T-helper 9 cell (primary cell): ENCODE data around the gene SYNE3.

Experiments
- DNase-seq: peaks from one replicate; pipeline ENCODE4 v3.0.0-alpha.2; 2020

Gene SYNE3

GRCh38 chr14:95504135-95505029 lies 12.1 kb downstream of the SYNE3 start:
- no peak for DNase-seq

DNA sequence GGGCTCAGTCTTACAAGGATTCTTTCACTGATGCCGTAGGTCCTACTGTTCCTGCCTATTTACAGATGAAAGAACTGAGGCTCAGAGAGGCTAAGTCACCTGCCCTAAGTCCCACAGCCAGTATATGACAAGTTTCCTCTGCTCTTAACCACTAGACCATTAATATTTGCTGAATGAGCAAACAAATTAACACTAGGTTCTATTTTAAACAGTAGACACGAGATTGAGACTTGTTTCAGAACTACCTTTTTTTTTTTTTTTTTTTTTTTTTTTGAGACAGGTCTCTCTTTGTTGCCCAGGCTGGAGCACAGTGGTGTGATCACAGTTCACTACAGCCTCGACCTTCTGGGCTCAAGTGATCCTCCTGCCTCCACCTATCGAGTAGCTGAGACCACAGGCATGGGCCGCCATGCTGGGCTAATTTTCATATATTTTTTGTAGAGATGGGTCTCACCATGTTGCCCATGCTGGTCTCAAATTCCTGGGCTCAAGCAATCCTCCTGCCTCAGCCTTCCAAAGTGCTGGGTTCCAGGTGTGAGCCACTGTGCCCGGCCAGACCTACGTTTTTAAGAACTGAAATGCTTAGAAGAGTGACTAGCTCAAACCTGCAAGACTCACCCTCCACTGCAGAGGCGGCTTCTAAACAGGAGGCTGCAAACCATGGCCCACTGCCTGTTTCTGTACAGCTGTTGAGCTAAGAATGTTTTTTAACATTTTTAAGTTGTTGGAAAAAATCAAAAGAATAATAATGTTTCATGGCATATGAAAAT lies 12.9 kb downstream of the SYNE3 start:
- no peak for DNase-seq

- no peak for DNase-seq
These were observed 14.0 kb downstream of the SYNE3 start for GRCh38 chr14:95502381-95502950.

GRCh38 chr14:95500772-95501401 lies 15.6 kb downstream of the SYNE3 start:
- DNase-seq: no peak

GRCh38 chr14:95500201-95500681 lies 16.2 kb downstream of the SYNE3 start:
- DNase-seq: no peak

- no peak for DNase-seq
These were observed 17.1 kb downstream of the SYNE3 start for GRCh38 chr14:95499354-95499750.

- DNase-seq: no peak
These were observed 17.7 kb downstream of the SYNE3 start for GRCh38 chr14:95498622-95499353.

- no peak for DNase-seq
These were observed 18.9 kb downstream of the SYNE3 start for GRCh38 chr14:95497561-95498011.

GRCh38 chr14:95496690-95497259 lies 19.7 kb downstream of the SYNE3 start:
- DNase-seq: no peak

GRCh38 chr14:95496111-95496681 lies 20.3 kb downstream of the SYNE3 start:
- no peak for DNase-seq

- DNase-seq: no peak
These were observed 20.9 kb downstream of the SYNE3 start for GRCh38 chr14:95495538-95496025.

GRCh38 chr14:95495076-95495475 lies 21.4 kb downstream of the SYNE3 start:
- DNase-seq: no peak

DNA sequence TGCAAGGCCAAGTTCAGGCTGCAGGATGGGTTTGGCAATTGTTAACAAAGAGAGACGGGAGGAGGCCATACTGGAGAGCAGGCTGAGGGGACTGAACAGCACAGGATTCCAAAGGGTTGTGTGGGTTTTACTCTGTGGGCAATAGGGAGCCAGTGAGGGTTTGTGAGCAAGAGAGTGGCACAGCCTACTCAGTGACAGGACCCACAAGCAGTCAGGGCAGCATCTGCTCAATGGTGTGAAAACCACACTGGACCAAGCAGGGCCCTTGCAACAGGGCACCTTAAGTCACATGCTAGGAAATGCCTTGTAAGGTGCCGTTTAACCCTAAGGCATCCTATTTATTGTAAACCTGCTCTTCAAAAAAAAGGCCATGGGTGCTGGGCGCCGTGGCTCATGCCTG lies 22.0 kb downstream of the SYNE3 start:
- no peak for DNase-seq

GRCh38 chr14:95493976-95494375 lies 22.5 kb downstream of the SYNE3 start:
- DNase-seq: no peak

GRCh38 chr14:95493503-95493902 lies 22.9 kb downstream of the SYNE3 start:
- no peak for DNase-seq

- no peak for DNase-seq
These were observed 24.4 kb downstream of the SYNE3 start for GRCh38 chr14:95491936-95492608.

GRCh38 chr14:95490727-95491451 lies 25.6 kb downstream of the SYNE3 start:
- no peak for DNase-seq

DNA sequence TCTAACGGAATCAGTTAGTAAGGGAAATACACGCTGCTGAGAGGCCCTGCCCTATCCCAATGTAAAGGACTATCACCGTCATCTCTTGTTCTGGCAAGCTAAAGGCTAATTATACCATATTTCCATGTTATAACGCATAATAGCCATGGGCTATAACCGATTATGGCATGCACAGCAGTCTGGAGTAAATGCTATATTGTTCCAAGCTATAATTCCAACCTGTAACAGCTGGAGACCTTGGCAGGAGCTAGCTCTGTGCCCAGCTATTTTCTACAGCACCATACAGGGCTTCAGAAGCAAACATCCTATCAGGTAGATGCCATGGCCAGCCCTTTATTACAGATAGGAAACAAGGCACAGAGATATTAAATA lies 26.3 kb downstream of the SYNE3 start:
- no peak for DNase-seq

- DNase-seq: no peak
These were observed 27.0 kb downstream of the SYNE3 start for GRCh38 chr14:95489214-95490137.
